Stimulated activated CD4-positive, alpha-beta T cell treated with anti-CD3 and anti-CD28 coated beads, Interleukin-1b, Interleukin-23, amount 100 ng/mL, for 4 hours (primary cell): ENCODE measurements around the gene VDAC1.
A peak's percentile ranks its signal among the peaks of the same experiment; 100 is the strongest.
"Not testable (repeated sequence)": the region's sequence is repeated elsewhere in the genome, so short reads cannot be mapped to it uniquely, and the experiment has no call there.

ENCODE experiments used
- DNase-seq, 2 donors: peaks; one replicate each; pipeline ENCODE4 v3.0.0-alpha.2; 2020; ENCODE audit warnings: low read depth in 2 of 2

VDAC1 gene

DNA sequence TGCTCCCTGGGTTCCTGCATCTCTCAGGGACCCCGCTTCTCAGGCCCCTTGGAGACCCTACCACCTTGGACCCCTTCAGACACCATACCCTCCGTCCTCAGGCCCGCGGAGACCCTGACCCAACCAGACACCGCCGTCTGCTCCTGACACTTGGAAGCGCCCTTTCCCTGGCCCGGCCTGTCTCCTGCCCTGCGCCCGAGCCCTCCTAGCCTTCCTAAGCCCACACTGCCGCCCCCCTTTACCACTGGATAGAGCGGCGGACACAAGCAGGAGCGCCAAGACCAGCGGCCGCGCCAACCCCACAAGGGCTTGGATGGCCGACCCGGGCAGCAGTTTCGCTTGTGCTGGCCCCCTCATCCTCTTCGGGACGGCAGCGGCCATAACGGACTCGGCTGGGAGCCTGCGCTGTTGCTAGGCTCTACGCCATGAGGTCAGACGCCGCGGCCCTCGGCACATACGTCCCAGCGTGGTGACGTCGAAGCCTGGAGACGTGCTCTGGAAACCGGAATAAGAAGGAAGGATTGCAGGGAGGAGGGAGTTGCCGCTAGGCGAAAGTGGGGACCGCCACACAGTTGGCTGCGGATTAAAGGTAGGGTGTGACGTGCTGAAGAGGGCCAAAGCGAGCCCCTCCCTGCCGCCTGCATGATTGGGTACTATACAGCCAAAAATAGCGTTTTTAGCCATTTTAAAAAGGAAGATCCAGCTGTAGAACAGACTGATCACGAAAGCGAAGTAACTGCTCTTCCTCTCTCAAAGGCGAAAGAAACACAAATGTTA is 36.4 kb downstream of the VDAC1 start, which contains the start of gene C5orf15:
C5orf15 (minus strand) TSS at position 422 of the 777 bp plus-strand sequence; CDS start at position 381, 41 bp downstream.
- peak; percentile 72 to 82 for DNase-seq

DNA sequence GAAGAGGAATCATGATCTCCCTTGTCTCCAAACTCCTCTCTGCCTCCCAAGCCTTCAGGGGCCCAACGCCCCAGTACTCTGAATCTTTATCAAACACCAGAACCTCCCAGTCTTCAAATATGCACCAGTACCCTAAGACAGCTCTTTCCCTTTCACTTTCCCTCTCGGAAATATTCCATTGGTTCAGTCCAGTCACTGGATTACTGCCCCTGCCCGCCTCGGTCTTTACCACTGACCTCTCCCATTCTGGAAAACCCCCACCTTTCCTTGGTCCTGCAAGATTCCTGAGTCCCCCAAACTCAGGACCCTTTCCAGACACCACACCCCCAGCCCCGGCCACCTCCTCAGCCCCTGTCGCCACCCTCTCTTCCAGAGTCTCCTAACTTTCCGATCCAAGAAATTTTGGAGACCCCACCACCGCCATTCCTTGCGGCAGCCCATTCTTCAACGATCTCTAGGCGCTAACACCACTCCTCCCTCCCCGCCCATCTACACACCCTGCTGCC is 37.0 kb downstream of the VDAC1 start:
- DNase-seq = no peak

DNA sequence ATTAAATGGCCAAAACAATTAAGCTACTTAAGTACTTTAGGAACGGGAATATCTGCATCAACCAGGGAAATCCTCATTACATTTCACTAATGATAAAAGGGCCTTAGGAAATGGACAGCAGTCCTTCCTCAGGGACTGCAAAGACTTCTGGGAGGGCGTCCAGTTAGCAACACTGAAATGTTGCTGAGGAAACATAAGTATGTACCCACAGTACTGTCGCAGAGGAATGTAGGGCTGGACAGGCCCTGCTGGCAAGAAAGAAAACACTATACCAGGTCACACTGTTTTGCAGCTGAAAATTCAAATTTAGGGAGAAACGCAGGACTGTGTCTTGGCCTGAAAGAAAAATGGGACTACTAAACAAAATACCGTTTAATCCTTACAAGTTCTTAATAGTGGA is 37.7 kb downstream of the VDAC1 start:
- DNase-seq = no peak

GRCh38 chr5:133966090-133966489 is 38.7 kb downstream of the VDAC1 start:
- no peak for DNase-seq

- DNase-seq = no peak
Measured at GRCh38 chr5:133963493-133964128, 41.2 kb downstream of the VDAC1 start.

- no peak for DNase-seq
Measured at GRCh38 chr5:133962801-133963476, 41.8 kb downstream of the VDAC1 start.

GRCh38 chr5:133962131-133962530 is 42.6 kb downstream of the VDAC1 start:
- DNase-seq = no peak

DNA sequence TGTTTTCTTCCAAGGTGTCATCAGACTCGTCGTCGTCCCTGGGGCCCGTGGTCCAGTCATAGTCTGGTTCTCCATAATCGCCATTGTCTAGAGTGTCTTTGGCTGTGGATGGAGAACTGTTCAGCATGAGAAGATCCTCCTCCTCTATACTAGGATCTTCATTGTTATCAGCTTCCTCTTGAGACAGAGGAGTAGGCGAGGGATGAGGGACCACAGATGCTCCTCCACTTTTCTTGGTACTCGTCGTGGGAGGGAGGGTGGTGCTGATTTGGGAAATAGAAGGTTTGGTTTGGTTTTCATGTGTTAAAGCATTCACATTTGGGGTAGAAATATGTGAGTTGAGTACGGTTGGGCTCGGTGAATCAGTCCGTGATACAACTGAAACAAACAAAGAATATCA is 45.1 kb downstream of the VDAC1 start:
- no peak for DNase-seq

GRCh38 chr5:133957591-133957990 is 47.2 kb downstream of the VDAC1 start:
- no peak for DNase-seq

- DNase-seq = no peak
Measured at GRCh38 chr5:133957080-133957479, 47.7 kb downstream of the VDAC1 start.

DNA sequence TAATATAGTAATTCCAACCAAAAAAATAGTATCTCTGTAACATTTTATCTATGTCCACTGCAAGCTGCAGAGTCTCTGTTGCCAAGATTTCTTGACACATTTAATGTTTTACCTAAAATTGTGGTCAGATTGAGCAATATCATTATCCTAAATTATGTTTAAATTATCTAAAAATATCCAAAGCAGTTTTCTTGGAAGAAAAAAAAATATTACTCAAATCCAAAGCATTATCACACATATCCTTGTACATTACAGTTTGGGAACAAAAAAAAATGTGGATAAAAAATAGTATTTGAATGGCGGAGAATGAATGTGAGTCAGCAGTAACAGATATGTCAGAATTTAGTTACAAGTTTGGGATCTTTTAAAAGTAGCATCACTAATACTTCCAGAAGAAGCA is 48.6 kb downstream of the VDAC1 start:
- DNase-seq = not testable (repeated sequence)

DNA sequence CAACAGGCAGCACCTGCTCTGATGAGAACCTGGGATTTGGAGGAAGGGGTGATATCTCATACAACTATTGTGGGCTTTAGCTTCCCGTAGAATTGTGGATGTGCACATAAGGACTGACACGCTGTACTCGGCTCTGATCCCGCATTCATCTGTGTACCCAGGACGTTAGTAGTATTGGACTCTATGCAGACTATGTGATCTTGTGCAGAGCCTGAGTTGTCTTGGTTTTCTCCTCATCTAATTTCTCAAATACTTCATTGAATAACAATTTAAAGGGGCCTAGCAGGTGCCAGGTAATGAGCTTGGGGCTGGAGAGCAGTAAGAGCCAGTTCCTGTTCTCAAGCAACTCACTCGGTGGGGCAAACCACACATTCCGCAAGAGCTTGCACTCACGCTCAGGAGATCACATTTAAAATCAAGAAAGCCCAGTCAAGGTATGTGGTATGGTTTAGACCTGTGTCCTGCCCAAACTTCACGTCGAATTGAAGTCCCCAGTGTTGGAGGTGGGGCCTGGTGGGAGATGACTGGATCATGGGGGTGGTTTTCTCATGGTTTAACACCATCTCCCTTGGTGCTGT is 51.1 kb downstream of the VDAC1 start:
- no peak for DNase-seq

GRCh38 chr5:133952729-133953567 is 51.8 kb downstream of the VDAC1 start:
- no peak for DNase-seq

GRCh38 chr5:133950821-133951612 is 53.8 kb downstream of the VDAC1 start:
- DNase-seq = no peak

- no peak for DNase-seq
Measured at GRCh38 chr5:133948721-133949120, 56.1 kb downstream of the VDAC1 start.

- DNase-seq = no peak
Measured at GRCh38 chr5:133947431-133947841, 57.3 kb downstream of the VDAC1 start.

DNA sequence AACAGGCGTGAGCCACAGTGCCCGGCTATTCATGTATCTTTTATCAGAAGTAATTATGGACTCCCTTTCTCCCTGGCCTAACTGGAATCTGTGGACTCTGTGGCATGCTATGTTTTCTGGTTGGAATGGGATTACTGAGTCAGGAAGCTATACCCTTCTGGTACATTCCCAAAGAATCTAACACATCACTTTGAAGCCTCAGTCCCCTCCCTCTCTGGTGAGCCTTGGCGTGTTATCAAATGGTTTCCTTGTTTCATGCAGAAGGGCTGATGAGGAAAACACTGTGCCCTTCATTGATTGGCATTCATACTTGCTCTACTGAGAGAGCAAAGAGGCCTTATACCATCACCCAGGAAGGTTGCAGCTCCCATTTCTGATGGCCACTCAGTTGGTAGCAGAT is 59.2 kb downstream of the VDAC1 start:
- no peak for DNase-seq

DNA sequence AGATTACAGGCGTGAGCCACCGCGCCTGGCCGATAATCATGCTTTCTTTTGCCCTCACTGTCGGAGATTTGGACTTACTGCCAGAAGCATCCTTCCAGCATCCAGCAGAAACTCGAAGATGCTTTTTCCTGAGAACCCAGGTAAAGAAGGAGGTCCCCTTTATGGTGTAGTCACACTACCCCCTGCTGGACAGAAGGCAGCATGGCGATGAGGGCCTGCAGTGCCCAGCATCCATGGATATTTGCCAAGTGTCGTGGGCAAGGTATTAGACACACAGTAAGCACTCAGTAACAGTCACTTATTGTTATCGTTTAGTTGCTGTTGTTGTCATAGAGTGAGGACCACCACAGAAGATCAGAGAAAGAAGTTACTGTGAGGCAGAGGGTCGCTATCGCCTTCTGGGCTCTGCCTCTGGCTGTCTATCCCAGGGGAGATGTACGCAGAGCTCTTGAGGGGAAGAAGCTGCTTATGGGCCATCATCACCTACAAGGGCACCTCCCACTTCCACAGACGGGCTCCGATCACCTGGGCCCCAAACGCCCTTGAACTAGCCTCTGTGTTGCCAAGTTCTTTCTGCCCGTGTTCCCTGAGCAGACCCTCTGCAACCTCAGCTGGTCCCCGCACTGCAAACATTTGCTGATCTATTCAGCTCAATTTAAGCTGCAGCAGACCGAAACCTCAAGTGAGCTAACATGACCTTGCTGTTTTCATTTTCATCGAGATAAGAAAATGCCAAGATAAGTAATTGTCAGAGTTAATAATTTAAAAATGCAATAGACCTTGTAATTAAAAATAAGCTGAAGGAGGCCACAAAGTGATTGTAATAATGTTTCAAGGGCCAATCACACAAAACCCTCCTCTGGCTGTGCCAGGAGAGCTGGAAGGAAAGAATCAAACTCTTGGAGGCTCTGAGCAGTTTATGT is 60.3 kb downstream of the VDAC1 start:
- DNase-seq = peak; percentile 10 to 29

DNA sequence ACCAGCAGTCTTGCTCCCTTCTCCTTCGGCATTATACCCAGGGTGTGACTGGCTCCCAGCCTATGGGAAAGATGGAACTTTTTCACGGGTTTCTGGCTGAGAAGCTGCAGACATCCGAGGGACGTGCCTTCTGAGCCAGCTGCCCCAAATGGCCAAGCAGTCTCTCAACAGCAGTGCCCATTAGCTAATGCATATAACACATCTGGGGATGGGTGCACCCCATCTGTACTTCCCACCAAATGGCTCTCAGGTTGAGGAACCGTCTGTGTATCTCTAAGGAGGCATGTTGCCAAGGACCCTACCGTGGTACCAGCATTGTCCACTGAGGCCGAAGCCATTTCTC is 61.3 kb downstream of the VDAC1 start:
- no peak for DNase-seq
